IMR-90 (cell line): Measurements from ENCODE around the gene SYNC. TPM values are rescaled to one million over a fixed set of nuclear protein-coding genes. Genes with fewer than 3 reads are reported as not detected.

Experiments
- ATAC-seq: fragments of 200-7000 bp; cut with Tn5 transposase; 2 replicates; pipeline ENCODE4 v1.9.1; 2020; ENCODE audit warnings: low read depth, mild to moderate bottlenecking, moderate library complexity
- BruUV-seq: library from RNA; stranded (reverse); fragments of 400-500 nt; replicated peaks from 2 replicates; lab custom pipeline; 2021; lab: Mats Ljungman, UMichigan
- CTCF ChIA-PET: fragments of 300-600 bp; formaldehyde crosslinking; extraction: SDS; loops from one replicate; lab custom pipeline; 2021; ENCODE audit warnings: antibody characterized with exemption; lab: Yijun Ruan, JAX
- POLR2A ChIA-PET: fragments of 300-600 bp; sonication (Branson Sonifier 250); formaldehyde crosslinking; loops from one replicate; lab custom pipeline; 2022; ENCODE audit warnings: antibody characterized with exemption; ENCODE audit not compliant: unreplicated experiment; lab: Charles Lee
- DNase-seq: peaks from one replicate; pipeline ENCODE4 v3.0.0; 2013
- H2AFZ ChIP-seq: replicated peaks from 2 replicates; pipeline ENCODE3; 2013; ENCODE audit warnings: low read length, mild to moderate bottlenecking; ENCODE audit not compliant: poor library complexity
- H2AK5ac ChIP-seq: 2 replicates; pipeline ENCODE4 v1.6.1; 2013; ENCODE audit warnings: low read depth, low read length, inconsistent platforms
- H2AK9ac ChIP-seq: replicated peaks from 2 replicates; pipeline ENCODE3; 2013; ENCODE audit warnings: mild to moderate bottlenecking, low read depth, low read length, moderate library complexity; ENCODE audit not compliant: poor library complexity
- H2BK120ac ChIP-seq: 2 replicates; pipeline ENCODE4 v1.6.1; 2013; ENCODE audit warnings: low read depth, low read length, inconsistent platforms
- H2BK15ac ChIP-seq: 3 replicates; pipeline ENCODE4 v1.6.1; 2013; ENCODE audit warnings: low read depth, low read length, inconsistent platforms
- H2BK20ac ChIP-seq: 2 replicates; pipeline ENCODE4 v1.6.1; 2013; ENCODE audit warnings: low read depth, mild to moderate bottlenecking, inconsistent platforms, low read length, moderate library complexity
- H2BK5ac ChIP-seq: 2 replicates; pipeline ENCODE4 v1.6.1; 2013; ENCODE audit warnings: mild to moderate bottlenecking, low read depth, low read length, inconsistent platforms; ENCODE audit not compliant: poor library complexity, severe bottlenecking
- H3K14ac ChIP-seq: replicated peaks from 2 replicates; pipeline ENCODE4 v1.6.1; 2013; ENCODE audit warnings: low read depth, low read length, inconsistent platforms
- H3K18ac ChIP-seq: 2 replicates; pipeline ENCODE4 v1.6.1; 2013; ENCODE audit warnings: low read depth, low read length, control low read depth
- H3K23ac ChIP-seq: 2 replicates; pipeline ENCODE4 v1.6.1; 2013; ENCODE audit warnings: low read depth, low read length, inconsistent platforms
- H3K27ac ChIP-seq: 2 replicates; pipeline ENCODE4 v1.5.1; 2013; ENCODE audit warnings: mild to moderate bottlenecking, control low read depth, low read length; ENCODE audit not compliant: insufficient read depth
- H3K27me3 ChIP-seq: 2 replicates; pipeline ENCODE4 v1.6.1; 2013; ENCODE audit warnings: low read length; ENCODE audit not compliant: control insufficient read depth, insufficient read depth
- H3K36me3 ChIP-seq: 2 replicates; pipeline ENCODE4 v1.6.1; 2013; ENCODE audit warnings: low read length, mixed read lengths; ENCODE audit not compliant: control insufficient read depth, insufficient read depth
- H3K4ac ChIP-seq: 2 replicates; pipeline ENCODE4 v1.6.1; 2013; ENCODE audit warnings: low read depth, low read length, inconsistent platforms
- H3K4me1 ChIP-seq: 2 replicates; pipeline ENCODE4 v1.6.1; 2013; ENCODE audit warnings: low read length, mixed read lengths; ENCODE audit not compliant: control insufficient read depth, insufficient read depth
- H3K4me2 ChIP-seq: 2 replicates; pipeline ENCODE4 v1.6.1; 2013; ENCODE audit warnings: low read depth, mild to moderate bottlenecking, control low read depth, low read length, moderate library complexity
- H3K4me3 ChIP-seq: 2 replicates; pipeline ENCODE4 v1.5.1; 2013; ENCODE audit warnings: low read depth, mild to moderate bottlenecking, control low read depth, low read length, moderate library complexity; ENCODE audit not compliant: insufficient read depth
- H3K56ac ChIP-seq: 2 replicates; pipeline ENCODE4 v1.6.1; 2013; ENCODE audit warnings: low read length, inconsistent platforms; ENCODE audit not compliant: insufficient read depth; ENCODE audit errors: extremely low read depth
- H3K79me1 ChIP-seq, 2 experiments: 2 replicates each; pipeline ENCODE4 v1.6.1; 2013; ENCODE audit warnings: low read length in 2 of 2, inconsistent platforms in 1 of 2, low read depth in 1 of 2
- H3K9ac ChIP-seq: 2 replicates; pipeline ENCODE4 v1.6.1; 2013; ENCODE audit warnings: low read depth, low read length, control low read depth
- H3K9me1 ChIP-seq: 2 replicates; pipeline ENCODE4 v1.6.1; 2013; ENCODE audit warnings: low read length, inconsistent platforms; ENCODE audit not compliant: insufficient read depth
- H3K9me3 ChIP-seq: 2 replicates; pipeline ENCODE4 v1.6.1; 2013; ENCODE audit warnings: low read length; ENCODE audit not compliant: control insufficient read depth, insufficient read depth
- H4K20me1 ChIP-seq: 2 replicates; pipeline ENCODE4 v1.6.1; 2013; ENCODE audit warnings: low read length, inconsistent platforms; ENCODE audit not compliant: insufficient read depth
- H4K5ac ChIP-seq: 2 replicates; pipeline ENCODE4 v1.6.1; 2013; ENCODE audit warnings: mild to moderate bottlenecking, low read depth, low read length, control low read depth
- H4K8ac ChIP-seq, 2 experiments: 2 replicates each; pipeline ENCODE4 v1.6.1; 2013; ENCODE audit warnings: low read depth in 2 of 2, low read length in 2 of 2, control low read depth in 1 of 2, inconsistent platforms in 1 of 2
- H4K91ac ChIP-seq: 2 replicates; pipeline ENCODE4 v1.6.1; 2013; ENCODE audit warnings: low read depth, low read length, inconsistent platforms; ENCODE audit not compliant: insufficient read depth
- BHLHE40 ChIP-seq: fragments of 150-350 bp; IDR thresholded peaks from 2 replicates; pipeline ENCODE4 v1.6.1; 2016; ENCODE audit warnings: mild to moderate bottlenecking, low read depth, low read length
- CEBPB ChIP-seq: IDR thresholded peaks from 2 replicates; pipeline ENCODE4 v1.6.1; 2012; ENCODE audit warnings: low read depth, low read length, improper control_type of control experiment
- CHD1 ChIP-seq: IDR thresholded peaks from 2 replicates; pipeline ENCODE4 v1.6.1; 2012; ENCODE audit warnings: low read depth, low read length, improper control_type of control experiment
- FOS ChIP-seq: fragments of 150-350 bp; IDR thresholded peaks from 2 replicates; pipeline ENCODE4 v1.6.1; 2016; ENCODE audit warnings: low read depth, low read length
- MAFK ChIP-seq: IDR thresholded peaks from 2 replicates; pipeline ENCODE4 v1.6.1; 2012; ENCODE audit warnings: low read depth, low read length, improper control_type of control experiment
- MAZ ChIP-seq: IDR thresholded peaks from 2 replicates; pipeline ENCODE4 v1.6.1; 2012; ENCODE audit warnings: low read depth, mild to moderate bottlenecking, low read length, improper control_type of control experiment, moderate library complexity, borderline replicate concordance
- MXI1 ChIP-seq: IDR thresholded peaks from 2 replicates; pipeline ENCODE4 v1.6.1; 2012; ENCODE audit warnings: low read depth, mild to moderate bottlenecking, low read length, moderate library complexity, borderline replicate concordance
- NFE2L2 ChIP-seq: fragments of 150-350 bp; IDR thresholded peaks from 2 replicates; pipeline ENCODE4 v1.6.1; 2016; ENCODE audit warnings: low read depth, mild to moderate bottlenecking, low read length
- POLR2A ChIP-seq: IDR thresholded peaks from 2 replicates; pipeline ENCODE4 v1.6.1; 2012; ENCODE audit warnings: mild to moderate bottlenecking, low read depth, low read length
- RAD21 ChIP-seq: IDR thresholded peaks from 2 replicates; pipeline ENCODE4 v1.6.1; 2012; ENCODE audit warnings: low read length, improper control_type of control experiment
- RCOR1 ChIP-seq: IDR thresholded peaks from 2 replicates; pipeline ENCODE4 v1.6.1; 2012; ENCODE audit warnings: mild to moderate bottlenecking, low read length, improper control_type of control experiment; ENCODE audit not compliant: insufficient replicate concordance
- RFX5 ChIP-seq: IDR thresholded peaks from 2 replicates; pipeline ENCODE4 v1.8.0; 2012; ENCODE audit warnings: low read depth, mild to moderate bottlenecking, low read length, moderate library complexity
- SMC3 ChIP-seq: fragments of 150-350 bp; IDR thresholded peaks from 2 replicates; pipeline ENCODE4 v1.6.1; 2016; ENCODE audit warnings: low read depth, mild to moderate bottlenecking, antibody characterized with exemption, low read length, moderate library complexity
- WGBS, 2 experiments: methylation state at CpG; one replicate each; pipeline versions ENCODE4 v1.1.5 to v1.1.7; 2013; ENCODE audit warnings: missing lambda C conversion rate in 2 of 2; ENCODE audit not compliant: insufficient read length in 1 of 2; ENCODE audit errors: extremely low coverage in 2 of 2; 5-methylcytosine and 5-hydroxymethylcytosine counted together
- dilution Hi-C: fragments of 300-500 bp; cut with HindIII; formaldehyde crosslinking; loops from one replicate; pipeline ENCODE4 v1.14.3; 2018; ENCODE audit warnings: low sequenced_read_pairs; ENCODE audit not compliant: unreplicated experiment
- in situ Hi-C: fragments of 300-500 bp; cut with MboI; formaldehyde crosslinking; loops from 3 replicates; pipeline ENCODE4 v1.14.3; 2019; ENCODE audit warnings: low sequenced_read_pairs, inconsistent platforms, mixed read lengths
- intact Hi-C: fragments of 100-400 bp; cut with micrococcal nuclease; formaldehyde crosslinking; loops from 2 replicates; pipeline ENCODE4 v1.10.0; 2022
- polyA plus RNA-seq, 3 experiments: library from polyadenylated mRNA; depleted of rRNA; stranded (reverse); fragments of >200 nt; gene quantifications; 2 replicates each; pipeline ENCODE4 v1.2.3, GENCODE V29; 2012; ENCODE audit warnings: low replicate concordance in 1 of 3
- total RNA-seq: library from RNA; depleted of rRNA; stranded (reverse); fragments of >200 nt; gene quantifications from 2 replicates; pipeline ENCODE4 v1.2.3, GENCODE V29; 2012
- TF ChIP-seq, protein P1 (sequence below): fragments of 150-350 bp; IDR thresholded peaks from 2 replicates; pipeline ENCODE4 v1.6.1; 2017; ENCODE audit warnings: mild to moderate bottlenecking, antibody characterized with exemption, low read length, low read depth
- TF ChIP-seq, protein P2 (sequence below): conservative IDR thresholded peaks from 2 replicates; pipeline ENCODE4 v1.5.1; 2012; ENCODE audit warnings: mild to moderate bottlenecking, low read depth, low read length, improper control_type of control experiment

The SYNC gene
- total and polyA plus RNA-seq, 2 of the 4 experiments (the other 2 are of a cell fraction) = 48.9 to 103 TPM

DNA sequence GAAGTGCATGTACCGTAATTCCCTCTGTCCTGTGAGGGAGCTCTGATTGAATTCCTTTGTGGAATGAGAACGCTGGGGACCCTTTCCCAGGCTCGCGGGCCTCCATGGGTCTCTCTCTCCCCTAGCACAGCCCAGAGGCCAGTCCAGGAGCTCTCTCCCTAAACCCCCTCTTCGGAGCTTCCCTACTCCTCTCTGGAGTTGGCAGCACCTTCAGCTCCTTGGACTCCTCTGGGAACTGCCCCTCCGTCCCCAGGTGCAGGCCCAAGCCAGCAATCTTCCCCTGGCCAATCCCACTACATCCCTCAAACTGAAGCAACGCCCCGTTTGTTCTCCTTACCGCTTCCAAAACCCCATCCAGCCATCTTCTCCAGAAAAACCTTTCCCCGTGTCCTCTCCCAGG lies 10.5 kb upstream of the SYNC start:
- Histone ChIP-seq H3K4me2 (no peak overlapping the region), H4K8ac (no peak overlapping the region), H2BK15ac (no peak overlapping the region), H4K5ac (no peak overlapping the region), H3K9me3 (no peaks in the 10 kb centered on the region), H3K36me3 (no peaks in the 10 kb centered on the region), H3K4me1 (peaks cover 7% of the 10 kb centered on the region), H4K20me1 (no peaks in the 10 kb centered on the region), H3K18ac (no peak overlapping the region), H3K9me1 (no peaks in the 10 kb centered on the region), H2AK5ac (no peak overlapping the region), H3K23ac (no peak overlapping the region), H2AFZ (no peak overlapping the region), H2BK120ac (no peak overlapping the region), H3K27ac (no peak overlapping the region), H3K4me3 (no peak overlapping the region), H3K9ac (no peak overlapping the region), H3K4ac (no peak overlapping the region), H3K79me1 (no peaks in the 10 kb centered on the region), H4K91ac (no peak overlapping the region), H3K14ac (no peak overlapping the region), H3K27me3 (no peaks in the 10 kb centered on the region), H2AK9ac (no peak overlapping the region), H3K56ac (no peak overlapping the region), H2BK5ac (no peak overlapping the region), H2BK20ac (no peak overlapping the region)
- 94% methylated on average over 5 of the region's 10 CpGs; no CpG with 5 or more reads in 1 of the 2 experiments for WGBS, 2 experiments
- TF ChIP-seq RFX5 = no peak
- TF ChIP-seq FOS = no peak
- no peak for TF ChIP-seq SMC3
- TF ChIP-seq MAZ = no peak
- TF ChIP-seq BHLHE40 = no peak
- no peak for TF ChIP-seq NFE2L2
- TF ChIP-seq CEBPB = no peak
- no peak for TF ChIP-seq CHD1
- TF ChIP-seq MAFK = no peak
- TF ChIP-seq, protein P1, sequence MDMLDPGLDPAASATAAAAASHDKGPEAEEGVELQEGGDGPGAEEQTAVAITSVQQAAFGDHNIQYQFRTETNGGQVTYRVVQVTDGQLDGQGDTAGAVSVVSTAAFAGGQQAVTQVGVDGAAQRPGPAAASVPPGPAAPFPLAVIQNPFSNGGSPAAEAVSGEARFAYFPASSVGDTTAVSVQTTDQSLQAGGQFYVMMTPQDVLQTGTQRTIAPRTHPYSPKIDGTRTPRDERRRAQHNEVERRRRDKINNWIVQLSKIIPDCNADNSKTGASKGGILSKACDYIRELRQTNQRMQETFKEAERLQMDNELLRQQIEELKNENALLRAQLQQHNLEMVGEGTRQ = no peak
- no peak for TF ChIP-seq RCOR1
- no peak for TF ChIP-seq MXI1
- TF ChIP-seq, protein P2, sequence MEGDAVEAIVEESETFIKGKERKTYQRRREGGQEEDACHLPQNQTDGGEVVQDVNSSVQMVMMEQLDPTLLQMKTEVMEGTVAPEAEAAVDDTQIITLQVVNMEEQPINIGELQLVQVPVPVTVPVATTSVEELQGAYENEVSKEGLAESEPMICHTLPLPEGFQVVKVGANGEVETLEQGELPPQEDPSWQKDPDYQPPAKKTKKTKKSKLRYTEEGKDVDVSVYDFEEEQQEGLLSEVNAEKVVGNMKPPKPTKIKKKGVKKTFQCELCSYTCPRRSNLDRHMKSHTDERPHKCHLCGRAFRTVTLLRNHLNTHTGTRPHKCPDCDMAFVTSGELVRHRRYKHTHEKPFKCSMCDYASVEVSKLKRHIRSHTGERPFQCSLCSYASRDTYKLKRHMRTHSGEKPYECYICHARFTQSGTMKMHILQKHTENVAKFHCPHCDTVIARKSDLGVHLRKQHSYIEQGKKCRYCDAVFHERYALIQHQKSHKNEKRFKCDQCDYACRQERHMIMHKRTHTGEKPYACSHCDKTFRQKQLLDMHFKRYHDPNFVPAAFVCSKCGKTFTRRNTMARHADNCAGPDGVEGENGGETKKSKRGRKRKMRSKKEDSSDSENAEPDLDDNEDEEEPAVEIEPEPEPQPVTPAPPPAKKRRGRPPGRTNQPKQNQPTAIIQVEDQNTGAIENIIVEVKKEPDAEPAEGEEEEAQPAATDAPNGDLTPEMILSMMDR = no peak
- TF ChIP-seq POLR2A = no peak
- no peak for TF ChIP-seq RAD21
- intact Hi-C loops = no loop called here
- POLR2A ChIA-PET = no interaction called here
- BruUV-seq = no TSS peak
- ATAC-seq (no peak), DNase-seq (no peak)
- in situ Hi-C loops = no loop called here
- dilution Hi-C loops = no loop called here
- CTCF ChIA-PET = interaction anchor here (0.6 to 3.9 kb wide), 12 partner anchors 9 to 372 kb away, joined by 3 to 52 read pairs (median 4); no protein-coding TSS in a partner anchor
